ENCODE results near the gene HYDIN.

HYDIN gene

GRCh38 chr16:70803319-70803718, 427.2 kb downstream of the HYDIN start:
- peaks cover 13 to 19% of the 10 kb centered on the region in 2 experiments for H3K4me1 ChIP-seq (ENCODE audit: control insufficient read depth in 1 of 2, insufficient read depth in 1 of 2, low read depth in 1 of 2, low read length in 1 of 2)
- no peak overlapping the region for H3K27ac ChIP-seq
- H3K36me3 ChIP-seq: peaks cover 4% of the 10 kb centered on the region
- TF ChIP-seq CTCF (IDR thresholded peaks at IDR 0.05): no peak
- no peaks in the 10 kb centered on the region for H3K9me3 ChIP-seq
- H3K4me3 ChIP-seq (ENCODE audit: low read depth in 1 of 2, low read length in 1 of 2): no peak overlapping the region
- peaks cover 41% of the 10 kb centered on the region for H3K27me3 ChIP-seq

- Histone ChIP-seq H3K27ac (no peak overlapping the region), H3K4me3 (ENCODE audit: low read depth in 1 of 2, low read length in 1 of 2) (peak overlapping the region in 1 of 2 experiments; percentile 74), H3K9me3 (no peaks in the 10 kb centered on the region), H3K27me3 (peaks cover 26% of the 10 kb centered on the region), H3K36me3 (peaks cover 6% of the 10 kb centered on the region), H3K4me1 (ENCODE audit: control insufficient read depth in 1 of 2, insufficient read depth in 1 of 2, low read depth in 1 of 2, low read length in 1 of 2) (peaks cover 14 to 19% of the 10 kb centered on the region in 2 experiments)
- TF ChIP-seq CTCF (IDR thresholded peaks at IDR 0.05): no peak
Observed at GRCh38 chr16:70801611-70802010, 428.9 kb downstream of the HYDIN start.

- H3K4me1 ChIP-seq (ENCODE audit: control insufficient read depth in 1 of 2, insufficient read depth in 1 of 2, low read depth in 1 of 2, low read length in 1 of 2): peaks cover 21 to 24% of the 10 kb centered on the region in 2 experiments
- peaks cover 19% of the 10 kb centered on the region for H3K27me3 ChIP-seq
- peaks cover 6% of the 10 kb centered on the region for H3K36me3 ChIP-seq
- no peaks in the 10 kb centered on the region for H3K9me3 ChIP-seq
- peak within 1 kb of the TSS; percentile 70 to 74 for H3K4me3 ChIP-seq (ENCODE audit: low read depth in 1 of 2, low read length in 1 of 2)
- TF ChIP-seq CTCF (IDR thresholded peaks at IDR 0.05): no peak
- peak within 1 kb of the TSS; percentile 77 for H3K27ac ChIP-seq
Observed at GRCh38 chr16:70800781-70801480, 429.6 kb downstream of the HYDIN start, which contains the start of gene VAC14. TSS of gene VAC14 (minus strand) at chr16:70801158. CDS start at chr16:70800900, 258 bp downstream.

GRCh38 chr16:70800311-70800710, 430.2 kb downstream of the HYDIN start:
- Histone ChIP-seq H3K27ac (peak overlapping the region; percentile 77), H3K9me3 (no peaks in the 10 kb centered on the region), H3K27me3 (peaks cover 13% of the 10 kb centered on the region), H3K36me3 (peaks cover 6% of the 10 kb centered on the region), H3K4me1 (ENCODE audit: control insufficient read depth in 1 of 2, insufficient read depth in 1 of 2, low read depth in 1 of 2, low read length in 1 of 2) (peaks cover 21 to 24% of the 10 kb centered on the region in 2 experiments), H3K4me3 (ENCODE audit: low read depth in 1 of 2, low read length in 1 of 2) (peak overlapping the region; percentile 70 to 74)
- TF ChIP-seq CTCF (IDR thresholded peaks at IDR 0.05): no peak

GRCh38 chr16:70796301-70796700, 434.2 kb downstream of the HYDIN start:
- no peak for TF ChIP-seq CTCF (IDR thresholded peaks at IDR 0.05)
- Histone ChIP-seq H3K27ac (no peak overlapping the region), H3K36me3 (peaks cover 6% of the 10 kb centered on the region), H3K4me3 (ENCODE audit: low read depth in 1 of 2, low read length in 1 of 2) (no peak overlapping the region), H3K27me3 (no peaks in the 10 kb centered on the region), H3K9me3 (no peaks in the 10 kb centered on the region), H3K4me1 (ENCODE audit: control insufficient read depth in 1 of 2, insufficient read depth in 1 of 2, low read depth in 1 of 2, low read length in 1 of 2) (peaks cover 19 to 22% of the 10 kb centered on the region in 2 experiments)
